NCI-H1436 treated with DMSO at 0.1 percent for 48 hours (cell line): ENCODE measurements around the gene ABTB2.
A peak's percentile ranks its signal among the peaks of the same experiment; 100 is the strongest.
"Not testable (repeated sequence)": the region's sequence is repeated elsewhere in the genome, so short reads cannot be mapped to it uniquely, and the experiment has no call there.

Experiments used
- DNase-seq: peaks from one replicate; lab custom pipeline; 2025; lab: John Stamatoyannopoulos, UW

ABTB2 gene

GRCh38 chr11:34357701-34358257, at the start of gene ABTB2:
Gene ABTB2, minus strand, starts transcription at chr11:34358010.
- peak; percentile 92 for DNase-seq

GRCh38 chr11:34407121-34407813, 49.5 kb upstream of the ABTB2 start:
- no peak for DNase-seq

- no peak for DNase-seq
Observed at GRCh38 chr11:34406413-34406812, 48.6 kb upstream of the ABTB2 start.

GRCh38 chr11:34405079-34405858, 47.5 kb upstream of the ABTB2 start:
- DNase-seq = no peak

- DNase-seq = no peak
Observed at GRCh38 chr11:34404280-34404679, 46.5 kb upstream of the ABTB2 start.

- DNase-seq = no peak
Observed at GRCh38 chr11:34403431-34403830, 45.6 kb upstream of the ABTB2 start.

- DNase-seq = no peak
Observed at GRCh38 chr11:34397811-34398210, 40.0 kb upstream of the ABTB2 start.

GRCh38 chr11:34397120-34397519, 39.3 kb upstream of the ABTB2 start:
- DNase-seq = no peak

GRCh38 chr11:34395916-34396550, 38.2 kb upstream of the ABTB2 start:
- DNase-seq = no peak

- DNase-seq = no peak
Observed at GRCh38 chr11:34394771-34395300, 37.0 kb upstream of the ABTB2 start.

GRCh38 chr11:34387653-34388052, 29.8 kb upstream of the ABTB2 start:
- DNase-seq = no peak

- not testable (repeated sequence) for DNase-seq
Observed at GRCh38 chr11:34386356-34386755, 28.5 kb upstream of the ABTB2 start.

- DNase-seq = no peak
Observed at GRCh38 chr11:34382532-34383276, 24.9 kb upstream of the ABTB2 start.

GRCh38 chr11:34381775-34382174, 24.0 kb upstream of the ABTB2 start:
- DNase-seq = no peak

GRCh38 chr11:34380696-34381095, 22.9 kb upstream of the ABTB2 start:
- DNase-seq = no peak

GRCh38 chr11:34379539-34379938, 21.7 kb upstream of the ABTB2 start:
- no peak for DNase-seq

- no peak for DNase-seq
Observed at GRCh38 chr11:34379079-34379478, 21.3 kb upstream of the ABTB2 start.

- no peak for DNase-seq
Observed at GRCh38 chr11:34373727-34374126, 15.9 kb upstream of the ABTB2 start.

GRCh38 chr11:34366522-34366921, 8.7 kb upstream of the ABTB2 start:
- DNase-seq = no peak

GRCh38 chr11:34364102-34364501, 6.3 kb upstream of the ABTB2 start:
- DNase-seq = no peak

- DNase-seq = no peak
Observed at GRCh38 chr11:34363363-34364084, 5.7 kb upstream of the ABTB2 start.
